HCT116 (cell line): ENCODE data around the gene GALNT6. TPM values are rescaled to one million over a fixed set of nuclear protein-coding genes. Genes with fewer than 3 reads are reported as not detected.

Source experiments
- ATAC-seq: fragments of 200-7000 bp; cut with Tn5 transposase; 2 replicates; pipeline ENCODE4 v1.9.1; 2020; ENCODE audit warnings: mild to moderate bottlenecking, moderate library complexity
- BruUV-seq: library from RNA; stranded (reverse); fragments of 400-500 nt; replicated peaks from 2 replicates; lab custom pipeline; 2021; lab: Mats Ljungman, UMichigan
- CTCF ChIA-PET: fragments of 300-600 bp; sonication (Branson Sonifier 250); formaldehyde crosslinking; loops from one replicate; lab custom pipeline; 2021; ENCODE audit warnings: antibody characterized with exemption; lab: Charles Lee
- POLR2A ChIA-PET: fragments of 300-600, 350-600 bp; sonication (Branson Sonifier 250); formaldehyde crosslinking; loops from one replicate; lab custom pipeline; 2021; ENCODE audit warnings: antibody characterized with exemption; lab: Charles Lee
- RAD21 ChIA-PET, 2 experiments: fragments of 300-600 bp; sonication (Branson Sonifier 250); formaldehyde crosslinking; loops; one replicate each; lab custom pipeline; 2023; ENCODE audit warnings: low total read pairs in 2 of 2; ENCODE audit not compliant: uncharacterized antibody in 2 of 2, unreplicated experiment in 2 of 2, low non-redundant PET in 1 of 2; lab: Charles Lee
- DNase-seq: peaks from one replicate; pipeline ENCODE4 v3.0.0-alpha.2; 2010; ENCODE audit warnings: low read depth, low spot score
- H2AFZ ChIP-seq: fragments of 200-600 bp; shearing (Covaris generic), sonication (generic); 2 replicates; pipeline ENCODE4 v1.6.1; 2017; ENCODE audit warnings: low read depth, mixed run types, mixed read lengths, antibody characterized with exemption, low read length; ENCODE audit not compliant: poor library complexity, severe bottlenecking
- H3K27ac ChIP-seq: 2 replicates; pipeline ENCODE4 v1.5.1; 2012; ENCODE audit warnings: low read depth, low read length
- H3K27me3 ChIP-seq: fragments of 200-600 bp; sonication (generic); 2 replicates; pipeline ENCODE4 v1.6.1; 2016; ENCODE audit warnings: mixed run types, low read length, mixed read lengths; ENCODE audit not compliant: insufficient read depth
- H3K36me3 ChIP-seq, 2 experiments: fragments of 200-500 bp in 1 of 2; fragments of 200-600 bp in 1 of 2; sonication (Bioruptor generic) in 1 of 2; sonication (generic) in 1 of 2; 2 replicates each; pipeline versions ENCODE4 v1.5.1 to v1.6.1; 2014 to 2016; ENCODE audit warnings: low read length in 2 of 2, inconsistent platforms in 1 of 2, mixed read lengths in 1 of 2, mixed run types in 1 of 2; ENCODE audit not compliant: insufficient read depth in 2 of 2, control insufficient read depth in 1 of 2
- H3K4me1 ChIP-seq, 2 experiments: fragments of 200-600 bp in 1 of 2; sonication (generic) in 1 of 2; 2 replicates each; pipeline versions ENCODE4 v1.5.1 to v1.6.1; 2012 to 2017; ENCODE audit warnings: low read length in 2 of 2, inconsistent platforms in 1 of 2, mild to moderate bottlenecking in 1 of 2, mixed read lengths in 1 of 2, mixed run types in 1 of 2, moderate library complexity in 1 of 2; ENCODE audit not compliant: insufficient read depth in 2 of 2, control insufficient read depth in 1 of 2
- H3K4me2 ChIP-seq: fragments of 200-600 bp; sonication (generic); 2 replicates; pipeline ENCODE4 v1.6.1; 2017; ENCODE audit warnings: mixed run types, low read length, mixed read lengths
- H3K4me3 ChIP-seq, 2 experiments: fragments of 200-600 bp in 1 of 2; sonication (generic) in 1 of 2; replicated peaks in 1 of 2; 2 replicates each; pipeline ENCODE4 v1.5.1; 2011 to 2016; ENCODE audit warnings: low read length in 2 of 2, control low read depth in 1 of 2, low read depth in 1 of 2, mild to moderate bottlenecking in 1 of 2, mixed read lengths in 1 of 2, mixed run types in 1 of 2
- H3K79me2 ChIP-seq: fragments of 200-600 bp; sonication (generic); 2 replicates; pipeline ENCODE4 v1.6.1; 2017; ENCODE audit warnings: mild to moderate bottlenecking, mixed run types, low read length, moderate library complexity, mixed read lengths; ENCODE audit not compliant: insufficient read depth
- H3K9ac ChIP-seq: fragments of 200-600 bp; sonication (generic); 2 replicates; pipeline ENCODE4 v1.6.1; 2016; ENCODE audit warnings: low read length, mixed read lengths
- H3K9me2 ChIP-seq: fragments of 200-600 bp; sonication (generic), shearing (Covaris generic); 2 replicates; pipeline ENCODE4 v1.6.1; 2017; ENCODE audit warnings: mixed run types, mild to moderate bottlenecking, moderate library complexity; ENCODE audit not compliant: insufficient read depth
- H3K9me3 ChIP-seq, 2 experiments: fragments of 200-500 bp in 1 of 2; fragments of 200-600 bp in 1 of 2; sonication (Bioruptor generic) in 1 of 2; sonication (generic) in 1 of 2; 2 replicates each; pipeline ENCODE4 v1.6.1; 2014 to 2017; ENCODE audit warnings: low read length in 2 of 2, mixed read lengths in 2 of 2, inconsistent platforms in 1 of 2, low read depth in 1 of 2, mild to moderate bottlenecking in 1 of 2, mixed run types in 1 of 2, moderate library complexity in 1 of 2; ENCODE audit not compliant: control insufficient read depth in 1 of 2, insufficient read depth in 1 of 2
- H4K20me1 ChIP-seq: fragments of 200-600 bp; sonication (generic), shearing (Covaris generic); 2 replicates; pipeline ENCODE4 v1.6.1; 2017; ENCODE audit warnings: mixed run types, mild to moderate bottlenecking, moderate library complexity; ENCODE audit not compliant: insufficient read depth
- CTCF ChIP-seq, 3 experiments: fragments of 200-600 bp in 1 of 3; sonication (generic) in 1 of 3; IDR thresholded peaks in 2 of 3; conservative IDR thresholded peaks in 1 of 3; 2 replicates each; pipeline ENCODE4 v1.5.1; 2012 to 2017; ENCODE audit warnings: low read depth in 2 of 3, low read length in 2 of 3, antibody characterized with exemption in 1 of 3, borderline replicate concordance in 1 of 3, control low read depth in 1 of 3, mild to moderate bottlenecking in 1 of 3, mixed read lengths in 1 of 3, mixed run types in 1 of 3, moderate library complexity in 1 of 3; ENCODE audit not compliant: insufficient read depth in 1 of 3
- POLR2AphosphoS5 ChIP-seq: IDR thresholded peaks from 2 replicates; pipeline ENCODE4 v1.6.1; 2011; ENCODE audit warnings: mild to moderate bottlenecking, low read depth, low read length, moderate library complexity
- RAD21 ChIP-seq: IDR thresholded peaks from 2 replicates; pipeline ENCODE4 v1.6.1; 2012; ENCODE audit warnings: low read depth, mild to moderate bottlenecking
- REST ChIP-seq: IDR thresholded peaks from 2 replicates; pipeline ENCODE4 v1.6.1; 2012; ENCODE audit warnings: low read depth
- TCF7L2 ChIP-seq: IDR thresholded peaks from 2 replicates; pipeline ENCODE4 v1.7.0; 2011; ENCODE audit warnings: borderline replicate concordance, inconsistent platforms; ENCODE audit not compliant: insufficient read depth, insufficient read length; ENCODE audit errors: extremely low read depth
- intact Hi-C: fragments of 100-400 bp; cut with micrococcal nuclease; formaldehyde crosslinking; loops from 2 replicates; pipeline ENCODE4 v1.10.0; 2022
- total RNA-seq: library from RNA; stranded (reverse); gene quantifications from one replicate; pipeline ENCODE4 v1.2.1, GENCODE V29; 2021; ENCODE audit not compliant: unreplicated experiment

The GALNT6 gene
- total RNA-seq, 1 experiment from 2014 or later, result 16.4 TPM

GRCh38 chr12:51362747-51363342 is 28.4 kb downstream of the GALNT6 start:
- H3K9me3 ChIP-seq, result no peaks in the 10 kb centered on the region
- no peaks in the 10 kb centered on the region for H4K20me1 ChIP-seq
- intact Hi-C loops, result no loop called here
- ChIA-PET CTCF (no interaction called here), RAD21 (no interaction called here), POLR2A (no interaction called here)
- DNase-seq, result no peak
- no peak for ATAC-seq
- no peak overlapping the region for H3K9ac ChIP-seq
- TF ChIP-seq POLR2AphosphoS5 (no peak), REST (no peak), TCF7L2 (no peak), CTCF (IDR thresholded peaks at IDR 0.05 in 2 of 3, conservative IDR thresholded peaks at IDR 0.05 in 1 of 3; ENCODE audit: borderline replicate concordance in 1 of 3, insufficient read depth in 1 of 3, low read depth in 2 of 3, low read length in 2 of 3) (no peak), RAD21 (no peak)
- no peaks in the 10 kb centered on the region for H3K4me1 ChIP-seq
- no peaks in the 10 kb centered on the region for H3K9me2 ChIP-seq
- H3K36me3 ChIP-seq, result peaks cover 2 to 7% of the 10 kb centered on the region in 2 experiments; a peak in 2 of 4 replicates
- H2AFZ ChIP-seq, result no peak overlapping the region
- no peak overlapping the region for H3K27ac ChIP-seq
- no peak overlapping the region for H3K4me3 ChIP-seq
- H3K4me2 ChIP-seq, result no peak overlapping the region
- H3K27me3 ChIP-seq, result no peaks in the 10 kb centered on the region
- BruUV-seq, result no TSS peak
- H3K79me2 ChIP-seq, result no peaks in the 10 kb centered on the region
